H9 (cell line): ENCODE data around the gene NBL1. TPM values are rescaled to one million over a fixed set of nuclear protein-coding genes. Genes with fewer than 3 reads are reported as not detected.

ENCODE experiments used
- DNase-seq: peaks from one replicate; pipeline ENCODE4 v3.0.0-alpha.2; 2017
- H2AFZ ChIP-seq: one replicate; pipeline ENCODE4 v1.6.1; 2013; ENCODE audit warnings: mild to moderate bottlenecking, low read length, control low read depth, moderate library complexity
- H2AK5ac ChIP-seq: 2 replicates; pipeline ENCODE4 v1.6.1; 2013; ENCODE audit warnings: low read length, control low read depth, mixed read lengths; ENCODE audit not compliant: insufficient read length
- H2BK120ac ChIP-seq: one replicate; pipeline ENCODE4 v1.6.1; 2013; ENCODE audit warnings: low read depth, mild to moderate bottlenecking, low read length, control low read depth, inconsistent platforms; ENCODE audit not compliant: poor library complexity, severe bottlenecking
- H2BK12ac ChIP-seq: 2 replicates; pipeline ENCODE4 v1.6.1; 2013; ENCODE audit warnings: low read length, control low read depth, mixed read lengths, low read depth; ENCODE audit not compliant: insufficient read length
- H2BK15ac ChIP-seq: 2 replicates; pipeline ENCODE4 v1.6.1; 2013; ENCODE audit warnings: low read depth, low read length, control low read depth
- H2BK20ac ChIP-seq: one replicate; pipeline ENCODE4 v1.6.1; 2013; ENCODE audit warnings: low read depth, mild to moderate bottlenecking, low read length, control low read depth, inconsistent platforms; ENCODE audit not compliant: poor library complexity, severe bottlenecking
- H2BK5ac ChIP-seq: 2 replicates; pipeline ENCODE4 v1.6.1; 2013; ENCODE audit warnings: low read length, control low read depth, mixed read lengths; ENCODE audit not compliant: insufficient read length
- H3K14ac ChIP-seq: 2 replicates; pipeline ENCODE4 v1.6.1; 2013; ENCODE audit warnings: low read length, control low read depth; ENCODE audit not compliant: insufficient read depth
- H3K18ac ChIP-seq: 2 replicates; pipeline ENCODE4 v1.6.1; 2013; ENCODE audit warnings: low read depth, mild to moderate bottlenecking, mixed read lengths, low read length, control low read depth; ENCODE audit not compliant: insufficient read length
- H3K23ac ChIP-seq: 2 replicates; pipeline ENCODE4 v1.6.1; 2013; ENCODE audit warnings: low read length, control low read depth, mixed read lengths, low read depth; ENCODE audit not compliant: insufficient read length
- H3K23me2 ChIP-seq: 2 replicates; pipeline ENCODE4 v1.6.1; 2013; ENCODE audit warnings: low read depth, mild to moderate bottlenecking, mixed read lengths, low read length, control low read depth; ENCODE audit not compliant: insufficient read length, poor library complexity, severe bottlenecking
- H3K27ac ChIP-seq: 2 replicates; pipeline ENCODE4 v1.5.1; 2013; ENCODE audit warnings: low read length, control low read depth, mixed read lengths, low read depth; ENCODE audit not compliant: insufficient read length
- H3K27me3 ChIP-seq: 2 replicates; pipeline ENCODE4 v1.6.1; 2013; ENCODE audit warnings: low read length, control low read depth, inconsistent platforms; ENCODE audit not compliant: insufficient read depth
- H3K4ac ChIP-seq: 2 replicates; pipeline ENCODE4 v1.6.1; 2013; ENCODE audit warnings: low read depth, mild to moderate bottlenecking, control low read depth, inconsistent platforms, low read length, moderate library complexity
- H3K4me1 ChIP-seq: 2 replicates; pipeline ENCODE4 v1.6.1; 2013; ENCODE audit warnings: low read length, control low read depth, inconsistent platforms; ENCODE audit not compliant: insufficient read depth
- H3K4me2 ChIP-seq: 2 replicates; pipeline ENCODE4 v1.6.1; 2013; ENCODE audit warnings: low read length, control low read depth, mixed read lengths; ENCODE audit not compliant: insufficient read length, insufficient read depth
- H3K56ac ChIP-seq: 2 replicates; pipeline ENCODE4 v1.6.1; 2013; ENCODE audit warnings: low read depth, mild to moderate bottlenecking, mixed read lengths, low read length, control low read depth; ENCODE audit not compliant: insufficient read length
- H3K79me1 ChIP-seq: 2 replicates; pipeline ENCODE4 v1.6.1; 2013; ENCODE audit warnings: low read depth, mild to moderate bottlenecking, moderate library complexity, low read length, control low read depth, inconsistent platforms; ENCODE audit not compliant: insufficient read depth, poor library complexity, severe bottlenecking
- H3K79me2 ChIP-seq: 2 replicates; pipeline ENCODE4 v1.6.1; 2013; ENCODE audit warnings: low read length, control low read depth, inconsistent platforms; ENCODE audit not compliant: insufficient read depth
- H3K9ac ChIP-seq: 2 replicates; pipeline ENCODE4 v1.6.1; 2013; ENCODE audit warnings: low read length, control low read depth, mixed read lengths; ENCODE audit not compliant: insufficient read length; ENCODE audit errors: extremely low read depth
- H3K9me3 ChIP-seq: one replicate; pipeline ENCODE4 v1.6.1; 2013; ENCODE audit warnings: low read depth, low read length, inconsistent platforms; ENCODE audit not compliant: control insufficient read depth
- H3T11ph ChIP-seq: one replicate; pipeline ENCODE4 v1.6.1; 2013; ENCODE audit warnings: mild to moderate bottlenecking, low read length, control low read depth, inconsistent platforms
- H4K20me1 ChIP-seq: one replicate; pipeline ENCODE4 v1.6.1; 2013; ENCODE audit not compliant: control insufficient read depth, insufficient read length, insufficient read depth
- H4K5ac ChIP-seq: 2 replicates; pipeline ENCODE4 v1.6.1; 2013; ENCODE audit warnings: low read depth, mild to moderate bottlenecking, mixed read lengths, low read length, control low read depth; ENCODE audit not compliant: insufficient read length
- H4K8ac ChIP-seq: replicated peaks from 2 replicates; pipeline ENCODE4 v1.6.1; 2013; ENCODE audit warnings: low read length, control low read depth, mixed read lengths, low read depth; ENCODE audit not compliant: insufficient read length
- H4K91ac ChIP-seq: 2 replicates; pipeline ENCODE4 v1.6.1; 2013; ENCODE audit warnings: low read depth, mild to moderate bottlenecking, moderate library complexity, mixed read lengths, low read length, control low read depth; ENCODE audit not compliant: insufficient read length
- H3K27ac Mint-ChIP-seq, 3 experiments: 2 replicates in 2 of 3; 3 replicates in 1 of 3; pipeline ENCODE4 v1.8.0; 2020 to 2021; ENCODE audit warnings: mixed read lengths in 3 of 3, mild to moderate bottlenecking in 1 of 3, moderate library complexity in 1 of 3
- H3K27me3 Mint-ChIP-seq: 2 replicates; pipeline ENCODE4 v1.8.0; 2021; ENCODE audit warnings: low read depth, mild to moderate bottlenecking, moderate library complexity, mixed read lengths
- H3K36me3 Mint-ChIP-seq, 3 experiments: 2 replicates in 2 of 3; 3 replicates in 1 of 3; pipeline ENCODE4 v1.8.0; 2020 to 2021; ENCODE audit warnings: low read depth in 3 of 3, mixed read lengths in 3 of 3; ENCODE audit not compliant: insufficient read depth in 1 of 3
- H3K4me1 Mint-ChIP-seq, 2 experiments: 2 replicates each; pipeline ENCODE4 v1.8.0; 2020; ENCODE audit warnings: mixed read lengths in 2 of 2
- H3K4me3 Mint-ChIP-seq, 2 experiments: 2 replicates in 1 of 2; 3 replicates in 1 of 2; pipeline ENCODE4 v1.8.0; 2020 to 2021; ENCODE audit warnings: mild to moderate bottlenecking in 2 of 2, mixed read lengths in 2 of 2, moderate library complexity in 1 of 2
- H3K9me3 Mint-ChIP-seq, 2 experiments: 2 replicates in 1 of 2; 3 replicates in 1 of 2; pipeline ENCODE4 v1.8.0; 2020; ENCODE audit warnings: mild to moderate bottlenecking in 2 of 2, mixed read lengths in 2 of 2, moderate library complexity in 1 of 2
- WGBS: extraction: QIAGEN DNeasy Blood & Tissue Kit; methylation state at CpG from one replicate; pipeline ENCODE4 v1.1.7; 2013; ENCODE audit warnings: missing lambda C conversion rate, low lambda C conversion rate, mixed read lengths; ENCODE audit not compliant: insufficient read length; ENCODE audit errors: extremely low coverage; 5-methylcytosine and 5-hydroxymethylcytosine counted together
- total RNA-seq: library from RNA; stranded (reverse); gene quantifications from 2 replicates; pipeline ENCODE4 v1.2.1, GENCODE V29; 2021
- TF ChIP-seq, protein P1 (sequence below): fragments of 200-600 bp; sonication (generic); conservative IDR thresholded peaks from 3 replicates; pipeline ENCODE4 v1.8.0; 2021; ENCODE audit warnings: antibody characterized with exemption, mild to moderate bottlenecking

Gene NBL1
- total RNA-seq, 1 experiment from 2014 or later = 6.4 TPM

DNA sequence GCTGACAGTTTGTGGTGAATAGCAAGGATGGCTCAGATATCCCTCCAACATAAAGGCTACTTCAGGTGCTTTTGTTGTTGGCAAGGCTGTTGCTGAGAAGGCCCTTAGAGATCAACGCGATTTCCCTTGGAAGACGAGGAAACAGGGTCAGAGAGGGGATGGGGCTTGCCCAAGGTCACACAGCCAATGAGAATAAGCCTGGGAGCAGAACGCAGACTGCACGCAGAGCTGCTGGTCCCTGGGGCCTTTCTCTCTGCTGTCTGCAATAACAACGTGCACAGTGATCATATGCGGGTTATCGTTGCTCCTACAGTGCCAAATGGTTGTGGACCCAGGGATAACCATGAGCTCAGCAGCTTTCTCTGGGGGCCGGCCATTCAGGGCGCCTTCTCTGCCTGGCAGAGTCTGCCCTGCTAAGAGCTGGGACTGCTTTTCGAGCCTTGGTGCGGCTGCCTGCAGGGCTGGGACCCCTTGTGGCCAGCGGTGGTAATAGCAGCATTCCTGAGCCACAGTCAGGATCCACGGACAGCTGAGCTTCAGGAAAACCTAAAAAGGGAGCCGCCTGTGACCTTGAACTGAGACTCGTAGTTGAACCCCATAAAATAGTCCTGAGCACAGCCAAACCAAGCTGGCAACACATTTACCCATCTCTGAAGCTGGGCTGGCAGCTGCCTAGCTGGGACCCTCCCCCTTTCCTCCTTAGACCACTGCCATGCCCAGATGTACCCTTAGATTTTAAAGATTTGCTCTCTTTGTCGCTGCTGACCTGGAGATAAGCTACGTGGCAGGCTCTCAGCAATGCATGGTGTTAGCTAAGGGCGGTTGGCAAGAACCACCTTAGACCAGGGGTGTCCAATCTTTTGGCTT lies 60.4 kb downstream of the NBL1 start:
- Histone ChIP-seq H2BK15ac (no peak overlapping the region), H3K79me1 (no peaks in the 10 kb centered on the region), H3T11ph (no peak overlapping the region), H2BK5ac (no peak overlapping the region), H4K5ac (no peak overlapping the region), H2BK120ac (no peak overlapping the region), H3K4me1 (peaks cover 4% of the 10 kb centered on the region; the same call in 1 of the 2 replicates), H3K27ac (no peak overlapping the region), H3K4ac (no peak overlapping the region), H3K56ac (no peak overlapping the region), H3K14ac (no peak overlapping the region), H3K27me3 (no peaks in the 10 kb centered on the region), H2AK5ac (no peak overlapping the region), H3K9me3 (no peaks in the 10 kb centered on the region), H3K4me2 (peak overlapping the region; percentile 39), H3K18ac (no peak overlapping the region), H2AFZ (no peak overlapping the region), H2BK12ac (no peak overlapping the region), H3K79me2 (no peaks in the 10 kb centered on the region), H3K23me2 (no peaks in the 10 kb centered on the region), H3K9ac (no peak overlapping the region), H4K8ac (no peak overlapping the region), H4K20me1 (no peaks in the 10 kb centered on the region), H4K91ac (no peak overlapping the region), H2BK20ac (no peak overlapping the region), H3K23ac (no peak overlapping the region)
- Mint-ChIP-seq H3K9me3 (no peaks in the 10 kb centered on the region), H3K36me3 (no peaks in the 10 kb centered on the region), H3K27me3 (no peaks in the 10 kb centered on the region), H3K27ac (no peak overlapping the region; a peak in 1 of 7 replicates), H3K4me1 (peaks cover 22 to 37% of the 10 kb centered on the region in 2 experiments), H3K4me3 (peak overlapping the region in 1 of 2 experiments; percentile 54; a peak in 1 of 5 replicates)
- DNase-seq = peak; percentile 92
- no CpG with 5 or more reads among the region's 19 CpGs for WGBS
- TF ChIP-seq, protein P1, sequence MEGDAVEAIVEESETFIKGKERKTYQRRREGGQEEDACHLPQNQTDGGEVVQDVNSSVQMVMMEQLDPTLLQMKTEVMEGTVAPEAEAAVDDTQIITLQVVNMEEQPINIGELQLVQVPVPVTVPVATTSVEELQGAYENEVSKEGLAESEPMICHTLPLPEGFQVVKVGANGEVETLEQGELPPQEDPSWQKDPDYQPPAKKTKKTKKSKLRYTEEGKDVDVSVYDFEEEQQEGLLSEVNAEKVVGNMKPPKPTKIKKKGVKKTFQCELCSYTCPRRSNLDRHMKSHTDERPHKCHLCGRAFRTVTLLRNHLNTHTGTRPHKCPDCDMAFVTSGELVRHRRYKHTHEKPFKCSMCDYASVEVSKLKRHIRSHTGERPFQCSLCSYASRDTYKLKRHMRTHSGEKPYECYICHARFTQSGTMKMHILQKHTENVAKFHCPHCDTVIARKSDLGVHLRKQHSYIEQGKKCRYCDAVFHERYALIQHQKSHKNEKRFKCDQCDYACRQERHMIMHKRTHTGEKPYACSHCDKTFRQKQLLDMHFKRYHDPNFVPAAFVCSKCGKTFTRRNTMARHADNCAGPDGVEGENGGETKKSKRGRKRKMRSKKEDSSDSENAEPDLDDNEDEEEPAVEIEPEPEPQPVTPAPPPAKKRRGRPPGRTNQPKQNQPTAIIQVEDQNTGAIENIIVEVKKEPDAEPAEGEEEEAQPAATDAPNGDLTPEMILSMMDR = peak; percentile 93
